NCI-H2029 treated with DMSO at 0.1 percent for 48 hours (cell line): ENCODE results near the gene MRPS15.

Experiments
- DNase-seq: peaks from one replicate; lab custom pipeline; 2025; lab: John Stamatoyannopoulos, UW

Gene MRPS15

DNA sequence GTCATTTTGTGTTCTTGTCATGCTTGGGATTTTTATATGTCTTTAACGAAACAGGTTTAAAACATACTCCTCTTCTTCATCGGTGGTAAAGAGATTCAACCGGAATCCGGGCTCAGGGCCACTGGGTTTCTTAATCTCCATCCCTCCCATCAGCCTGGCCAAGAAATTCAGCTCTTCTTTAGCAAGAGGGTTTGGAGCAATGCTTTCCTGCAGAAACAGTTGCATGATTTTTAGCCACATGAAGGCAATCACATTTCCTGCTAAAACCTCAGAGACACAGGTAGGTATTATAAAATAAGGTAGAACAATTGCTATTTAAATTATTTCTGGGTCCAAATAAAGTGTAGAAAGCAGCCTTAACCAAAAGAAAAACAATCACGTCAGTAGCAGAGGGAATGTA is 43.8 kb downstream of the MRPS15 start:
- no peak for DNase-seq

DNA sequence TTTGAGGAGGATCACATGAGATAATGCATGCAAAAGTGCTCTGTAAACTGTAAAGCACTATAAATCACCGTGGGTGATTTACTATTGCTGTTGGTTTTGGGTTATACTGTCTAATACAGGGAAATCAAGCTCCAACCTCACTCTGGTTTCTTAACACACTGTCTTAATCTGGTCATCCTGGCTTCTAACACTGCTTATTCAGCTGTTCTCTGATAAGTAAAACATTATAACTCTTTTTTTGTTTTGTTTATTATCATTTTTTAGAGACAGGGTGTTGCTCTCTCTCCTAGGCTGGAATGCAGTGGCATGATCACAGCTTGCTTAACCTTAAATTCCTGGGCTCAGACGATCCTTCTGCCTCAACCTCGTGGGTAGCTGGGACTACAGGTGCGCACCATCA is 44.6 kb downstream of the MRPS15 start:
- no peak for DNase-seq

DNA sequence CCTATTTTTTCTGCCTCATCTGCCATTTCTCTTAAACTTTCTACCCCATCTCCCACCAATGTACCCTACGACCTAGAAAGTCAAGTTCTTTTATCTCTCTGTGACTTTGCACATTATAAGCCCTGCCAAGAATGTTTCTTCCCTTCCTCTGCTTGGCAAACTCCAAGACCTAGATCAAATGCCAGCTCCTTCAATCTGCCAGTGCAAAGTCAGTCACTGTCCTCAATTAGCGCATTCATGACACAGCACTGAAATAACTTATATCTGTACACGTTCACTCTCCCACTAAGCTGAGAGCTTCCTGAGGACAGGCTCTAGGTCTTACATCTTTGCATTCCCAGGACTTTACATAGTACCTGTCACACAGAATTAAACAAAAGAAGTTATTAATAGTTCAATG is 45.0 kb downstream of the MRPS15 start:
- DNase-seq: no peak

DNA sequence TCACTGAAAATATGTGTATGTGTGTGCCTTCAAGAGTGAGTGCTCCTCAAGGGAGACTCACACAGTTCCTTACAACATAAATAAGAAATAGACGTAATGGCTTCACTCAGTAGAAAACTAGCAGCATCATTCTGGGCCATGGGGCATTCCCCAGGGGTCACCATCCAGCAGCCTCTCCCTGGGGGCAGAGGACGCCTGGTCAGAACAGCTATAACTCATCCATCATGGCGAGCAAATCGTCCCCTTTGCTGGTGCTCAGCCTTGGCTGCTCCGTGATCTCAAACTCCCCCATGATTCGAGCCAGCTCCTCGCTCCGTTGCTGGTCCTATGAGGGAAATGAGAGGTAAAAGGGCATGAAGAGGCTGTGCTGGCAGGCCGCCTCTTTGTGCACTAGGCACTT is 46.3 kb downstream of the MRPS15 start:
- no peak for DNase-seq

DNA sequence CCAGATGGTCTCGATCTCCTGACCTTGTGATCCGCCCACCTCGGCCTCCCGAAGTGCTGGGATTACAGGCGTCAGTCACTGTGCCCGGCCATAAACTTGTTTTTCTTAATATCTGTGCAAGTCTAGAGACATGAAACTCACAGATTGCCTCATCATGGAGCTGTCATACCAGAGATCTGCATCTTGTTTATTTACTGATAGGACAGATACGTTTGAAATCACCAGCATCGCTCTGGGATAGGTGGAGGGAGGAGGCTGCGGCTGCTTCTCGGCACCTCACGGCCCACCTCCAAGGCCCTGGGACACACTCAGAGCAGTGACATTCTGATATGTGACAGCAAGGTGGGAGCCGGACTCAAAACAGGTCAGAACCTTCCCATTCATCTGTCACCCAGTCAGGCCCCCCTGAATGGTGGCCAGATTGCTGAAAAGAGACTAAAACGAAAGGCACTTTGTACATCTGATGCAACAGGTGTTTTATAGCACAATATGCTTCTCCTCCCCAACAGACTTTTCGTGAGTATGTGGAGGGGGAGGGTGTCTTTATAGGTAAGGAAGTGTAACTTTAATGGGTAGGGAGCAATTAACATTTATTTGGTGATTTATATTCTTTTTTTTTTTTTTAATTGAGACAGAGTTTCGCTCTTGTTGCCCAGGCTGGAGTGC is 48.4 kb downstream of the MRPS15 start:
- no peak for DNase-seq

DNA sequence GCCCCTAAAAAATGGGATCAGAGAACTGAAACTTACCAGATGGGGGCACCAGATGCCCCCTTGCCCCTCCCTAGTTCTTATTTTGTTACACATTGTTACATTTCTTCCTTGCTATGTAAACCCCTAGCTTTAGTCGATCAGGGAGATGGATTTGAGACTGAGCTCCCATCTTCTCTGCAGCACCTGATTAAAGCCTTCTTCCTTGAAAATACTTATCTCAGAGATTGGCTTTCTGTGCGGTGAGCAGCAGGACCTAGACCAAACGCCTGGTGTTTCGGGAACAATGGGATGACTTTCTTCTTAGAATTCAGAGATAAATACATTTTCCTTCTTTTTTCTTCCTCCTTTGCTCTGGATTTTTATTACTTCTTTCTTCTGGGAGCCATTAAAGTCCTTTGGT is 49.8 kb downstream of the MRPS15 start:
- DNase-seq: no peak

DNA sequence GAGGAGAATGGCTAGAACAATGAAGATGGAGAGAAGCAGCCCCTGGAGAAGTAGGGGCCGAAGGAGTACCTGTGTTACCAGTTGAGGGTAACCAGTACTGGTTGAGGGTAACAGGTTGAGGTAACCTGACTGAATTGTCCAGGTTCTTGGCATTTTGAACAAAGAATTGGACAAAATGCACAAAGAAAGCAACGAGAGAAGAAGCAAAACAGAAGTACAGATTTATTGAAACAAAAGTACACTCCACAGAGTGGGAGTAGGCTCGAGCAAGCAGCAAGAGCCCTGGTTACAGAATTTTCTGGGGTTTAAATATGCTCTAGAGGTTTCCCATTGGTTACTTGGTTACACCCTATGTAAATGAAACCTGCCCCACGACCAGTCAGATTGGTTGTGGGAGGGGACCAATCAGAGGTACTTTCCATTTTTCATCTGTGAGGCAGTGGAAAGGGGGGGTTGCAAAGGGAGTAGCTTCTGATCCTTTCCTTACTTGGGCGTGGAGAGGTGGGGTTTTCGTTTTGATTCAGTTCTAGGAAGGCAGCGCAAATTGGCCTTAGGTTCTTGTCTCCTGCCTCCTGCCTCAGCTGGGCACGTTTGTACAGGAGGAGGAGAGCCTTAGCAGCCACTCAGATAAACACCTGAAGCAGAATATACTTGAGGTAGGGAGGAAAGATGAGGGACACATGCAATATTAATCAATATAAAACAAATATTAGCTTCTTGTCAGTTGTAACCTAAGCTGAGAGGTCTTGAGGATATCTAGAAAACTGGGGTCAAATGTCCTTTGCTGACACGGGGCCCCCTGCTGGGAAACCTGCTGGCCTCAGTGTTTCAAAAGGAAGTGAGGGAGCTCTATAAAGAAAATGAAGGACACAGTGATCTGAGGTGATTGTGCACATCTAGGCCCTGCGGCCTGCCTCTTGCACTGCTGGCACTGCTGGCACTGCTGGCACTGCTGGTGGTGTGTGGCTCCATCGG is 52.2 kb downstream of the MRPS15 start:
- peak; percentile 57 for DNase-seq

DNA sequence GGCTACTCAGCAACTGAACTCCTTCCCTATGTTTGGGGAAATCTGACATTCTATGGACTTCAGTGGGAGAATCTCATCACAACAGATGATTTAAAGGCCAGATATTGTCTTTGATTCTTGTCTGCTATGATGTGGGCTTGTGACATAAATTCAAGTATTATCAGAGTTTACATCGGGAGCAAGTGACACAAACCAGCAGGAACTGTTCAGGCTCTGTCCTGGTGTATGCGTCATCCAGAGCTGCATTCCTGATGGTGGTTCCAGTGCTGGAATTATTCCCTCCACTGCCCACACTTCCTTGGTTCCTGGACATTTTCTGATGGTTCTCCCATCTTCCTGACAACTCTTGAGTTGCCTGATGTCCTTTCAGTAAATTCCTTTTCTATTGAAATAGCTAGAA is 55.7 kb downstream of the MRPS15 start:
- no peak for DNase-seq

DNA sequence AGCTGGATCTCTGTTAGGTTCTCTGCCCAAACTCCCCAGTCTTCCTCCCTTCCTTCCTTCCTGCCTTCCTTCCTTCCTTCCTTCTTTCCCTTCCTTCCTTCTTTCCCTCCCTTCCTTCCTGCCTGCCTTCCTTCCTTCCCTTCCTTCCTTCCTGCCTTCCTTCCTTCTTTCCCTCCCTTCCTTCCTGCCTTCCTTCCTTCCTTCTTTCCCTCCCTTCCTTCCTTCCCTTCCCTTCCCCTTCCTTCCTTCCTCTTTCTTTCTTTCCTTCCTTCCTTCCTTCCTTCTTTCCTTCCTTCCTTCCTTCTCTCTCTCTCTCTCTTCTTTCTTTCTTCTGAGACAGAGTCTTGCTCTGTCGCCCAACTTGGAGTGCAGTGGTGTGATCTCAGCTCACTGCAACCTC is 57.7 kb downstream of the MRPS15 start:
- no peak for DNase-seq
